Motor neuron (in vitro differentiated cells): ENCODE data around the gene SAMD14. TPM values are rescaled to one million over a fixed set of nuclear protein-coding genes. Genes with fewer than 3 reads are reported as not detected.

Experiments
- ATAC-seq, 8 experiments: fragments of 200-7000 bp; cut with Tn5 transposase; replicated peaks in 6 of 8; 2 replicates each; pipeline ENCODE4 v1.8.0; 2021; ENCODE audit warnings: mild to moderate bottlenecking in 8 of 8, moderate library complexity in 8 of 8
- H3K27ac ChIP-seq, 2 donors: fragments of 250-450 bp; sonication (Bioruptor Pico); 2 replicates each; pipeline ENCODE4 v1.9.0; 2021; ENCODE audit warnings: antibody characterized with exemption in 2 of 2, mild to moderate bottlenecking in 2 of 2, moderate library complexity in 1 of 2
- H3K4me1 ChIP-seq, 2 donors: fragments of 250-450 bp; sonication (Bioruptor Pico); replicated peaks in 1 of 2; 2 replicates each; pipeline ENCODE4 v1.6.1; 2021; ENCODE audit warnings: antibody characterized with exemption in 2 of 2, mild to moderate bottlenecking in 2 of 2, moderate library complexity in 1 of 2
- H3K4me3 ChIP-seq, 5 donors: fragments of 250-450 bp; sonication (Bioruptor Pico); 2 replicates each; pipeline ENCODE4 v1.9.0; 2021; ENCODE audit warnings: antibody characterized with exemption in 5 of 5, mild to moderate bottlenecking in 5 of 5, moderate library complexity in 4 of 5
- WGBS, 10 experiments: fragments of 450-650 bp; shearing (Covaris generic); methylation state at CpG; one replicate each; pipeline ENCODE4 v1.0.0; 2022; 5-methylcytosine and 5-hydroxymethylcytosine counted together
- in situ Hi-C, 9 experiments: fragments of 400-800 bp; cut with MboI; loops; one replicate each; pipeline ENCODE4 v1.15.0; 2021; ENCODE audit warnings: low sequenced_read_pairs in 9 of 9, low pct_unique_long_range_greater_than_20kb in 2 of 9; ENCODE audit not compliant: unreplicated experiment in 9 of 9
- total RNA-seq, 8 experiments: library from RNA; unstranded; fragments of 300-600 nt; gene quantifications; 2 replicates each; pipeline versions ENCODE4 v1.2.3 to v1.2.4, GENCODE V29; 2022

Gene SAMD14
- total RNA-seq, 8 experiments from 2014 or later, result 2.1 to 19.4 (median 10.8) TPM

GRCh38 chr17:50118828-50119218 is 11.1 kb downstream of the SAMD14 start:
- ATAC-seq, result no peak
- Histone ChIP-seq H3K27ac (no peak overlapping the region), H3K4me3 (no peak overlapping the region), H3K4me1 (peaks cover 9 to 13% of the 10 kb centered on the region in 2 donors)
- in situ Hi-C loops, result no loop called here
- 60 to 88% (median 70%) methylated on average over 1 to 2 of the region's 4 CpGs; no CpG with 5 or more reads in 6 of the 10 experiments for WGBS, 10 experiments

GRCh38 chr17:50118076-50118827 is 11.7 kb downstream of the SAMD14 start:
- in situ Hi-C loops, result no loop called here
- WGBS, 10 experiments, result 67 to 100% (median 90%) methylated on average over 1 to 13 of the region's 23 CpGs; no CpG with 5 or more reads in 4 of the 10 experiments
- Histone ChIP-seq H3K4me1 (peaks cover 3 to 7% of the 10 kb centered on the region in 2 donors), H3K27ac (no peak overlapping the region), H3K4me3 (no peak overlapping the region)
- no peak for ATAC-seq

- peaks cover 0 to 4% of the 10 kb centered on the region in 2 donors for H3K4me1 ChIP-seq
- WGBS, 10 experiments, result 3% methylated on average over 8 of the region's 64 CpGs; no CpG with 5 or more reads in 9 of the 10 experiments
- ATAC-seq, result peak; percentile 59 to 96 (median 90)
- peak overlapping the region in 1 of 2 donors; percentile 8 for H3K27ac ChIP-seq
- H3K4me3 ChIP-seq, result peak overlapping the region in 1 of 5 donors; percentile 1
- in situ Hi-C loops, result no loop called here
Observed at GRCh38 chr17:50117202-50118051, 12.5 kb downstream of the SAMD14 start.

GRCh38 chr17:50115756-50116155 is 14.2 kb downstream of the SAMD14 start:
- peaks cover 15 to 17% of the 10 kb centered on the region in 2 donors for H3K4me1 ChIP-seq
- H3K27ac ChIP-seq, result no peak overlapping the region
- in situ Hi-C loops, result no loop called here
- no peak for ATAC-seq
- WGBS, 10 experiments, result 80 to 100% (median 87%) methylated on average over 1 to 3 of the region's 17 CpGs; no CpG with 5 or more reads in 6 of the 10 experiments
- no peak overlapping the region for H3K4me3 ChIP-seq

- 8 to 62% (median 23%) methylated on average over 1 to 6 of the region's 6 CpGs; no CpG with 5 or more reads in 2 of the 10 experiments for WGBS, 10 experiments
- Histone ChIP-seq H3K4me3 (no peak overlapping the region), H3K27ac (no peak overlapping the region), H3K4me1 (peaks cover 16 to 17% of the 10 kb centered on the region in 2 donors)
- in situ Hi-C loops, result no loop called here
- peak in 4 of 8 experiments; percentile 4 to 45 (median 29) for ATAC-seq
Observed at GRCh38 chr17:50114849-50115357, 15.1 kb downstream of the SAMD14 start.

GRCh38 chr17:50114401-50114800 is 15.6 kb downstream of the SAMD14 start:
- in situ Hi-C loops, result no loop called here
- peaks cover 16 to 17% of the 10 kb centered on the region in 2 donors for H3K4me1 ChIP-seq
- 20 to 100% (median 80%) methylated on average over 1 to 3 of the region's 4 CpGs; no CpG with 5 or more reads in 5 of the 10 experiments for WGBS, 10 experiments
- no peak overlapping the region for H3K27ac ChIP-seq
- ATAC-seq, result no peak
- no peak overlapping the region for H3K4me3 ChIP-seq

GRCh38 chr17:50113624-50114320 is 16.2 kb downstream of the SAMD14 start:
- 92 to 100% (median 95%) methylated on average over 1 to 6 of the region's 7 CpGs; no CpG with 5 or more reads in 5 of the 10 experiments for WGBS, 10 experiments
- Histone ChIP-seq H3K27ac (no peak overlapping the region), H3K4me3 (no peak overlapping the region), H3K4me1 (peaks cover 16 to 17% of the 10 kb centered on the region in 2 donors)
- ATAC-seq, result no peak
- in situ Hi-C loops, result no loop called here

GRCh38 chr17:50112694-50113093 is 17.3 kb downstream of the SAMD14 start:
- H3K4me3 ChIP-seq, result no peak overlapping the region
- WGBS, 10 experiments, result 80 to 94% (median 88%) methylated on average over 2 to 10 of the region's 17 CpGs; no CpG with 5 or more reads in 5 of the 10 experiments
- in situ Hi-C loops, result no loop called here
- H3K4me1 ChIP-seq, result peaks cover 16 to 17% of the 10 kb centered on the region in 2 donors
- no peak overlapping the region for H3K27ac ChIP-seq
- no peak for ATAC-seq

- Histone ChIP-seq H3K4me1 (peaks cover 13 to 16% of the 10 kb centered on the region in 2 donors), H3K4me3 (no peak overlapping the region), H3K27ac (peak overlapping the region; percentile 21 to 81)
- in situ Hi-C loops, result no loop called here
- WGBS, 10 experiments, result 0 to 86% (median 38%) methylated on average over 1 to 9 of the region's 14 CpGs; no CpG with 5 or more reads in 2 of the 10 experiments
- ATAC-seq, result peak; percentile 16 to 86 (median 74)
Observed at GRCh38 chr17:50111673-50112655, 18.0 kb downstream of the SAMD14 start.

- in situ Hi-C loops, result no loop called here
Observed at GRCh38 chr17:50110591-50111349, 19.2 kb downstream of the SAMD14 start.

GRCh38 chr17:50109785-50110184 is 20.2 kb downstream of the SAMD14 start:
- 80 to 100% (median 92%) methylated on average over 1 to 3 of the region's 19 CpGs; no CpG with 5 or more reads in 6 of the 10 experiments for WGBS, 10 experiments
- no peak overlapping the region for H3K27ac ChIP-seq

More at GRCh38 chr17:50110591-50111349, 19.2 kb downstream of the SAMD14 start:
- no peak overlapping the region for H3K4me3 ChIP-seq
- no peak overlapping the region for H3K27ac ChIP-seq
- peaks cover 13 to 16% of the 10 kb centered on the region in 2 donors for H3K4me1 ChIP-seq
- 70 to 93% (median 87%) methylated on average over 2 to 6 of the region's 19 CpGs; no CpG with 5 or more reads in 6 of the 10 experiments for WGBS, 10 experiments
- peak in 4 of 8 experiments; percentile 42 to 60 (median 50) for ATAC-seq

More at GRCh38 chr17:50109785-50110184, 20.2 kb downstream of the SAMD14 start:
- Histone ChIP-seq H3K4me3 (no peak overlapping the region), H3K4me1 (peaks cover 16 to 18% of the 10 kb centered on the region in 2 donors)
- ATAC-seq, result no peak
- in situ Hi-C loops, result no loop called here
